Activated CD4-positive, alpha-beta T cell treated with anti-CD3 and anti-CD28 coated beads for 1 hour (primary cell): Measurements from ENCODE around the gene SLC9A3.
"Not testable (repeated sequence)": the region's sequence is repeated elsewhere in the genome, so short reads cannot be mapped to it uniquely, and the experiment has no call there.

ENCODE experiments used
- DNase-seq: peaks from one replicate; pipeline ENCODE4 v3.0.0-alpha.2; 2020

Gene SLC9A3

GRCh38 chr5:523441-524222 is 617 bp downstream of the SLC9A3 start:
- no peak for DNase-seq

- no peak for DNase-seq
These were observed 1.3 kb downstream of the SLC9A3 start for GRCh38 chr5:522899-523440.

DNA sequence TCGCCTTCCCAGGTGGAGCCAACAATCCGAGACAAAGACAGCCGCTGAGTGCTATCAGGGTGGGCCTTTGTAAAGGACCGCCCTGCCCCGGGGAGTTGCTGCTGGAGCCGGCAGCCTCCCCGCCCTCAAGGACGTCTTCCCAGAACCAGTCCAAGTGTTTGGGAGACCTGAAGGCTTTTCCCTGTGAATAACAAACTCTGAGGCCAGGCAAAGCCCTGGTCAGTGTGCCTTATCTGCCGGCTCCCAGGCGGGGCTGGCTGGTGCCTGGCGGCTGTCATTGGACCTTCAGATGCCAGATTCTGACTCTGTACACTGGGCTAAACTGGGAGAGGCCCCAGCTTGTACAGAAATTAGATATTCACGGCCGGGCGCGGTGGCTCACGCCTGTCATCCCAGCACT is 2.1 kb downstream of the SLC9A3 start:
- DNase-seq: no peak

GRCh38 chr5:521680-522079 is 2.6 kb downstream of the SLC9A3 start:
- DNase-seq: no peak

- no peak for DNase-seq
These were observed 3.4 kb downstream of the SLC9A3 start for GRCh38 chr5:520850-521226.

DNA sequence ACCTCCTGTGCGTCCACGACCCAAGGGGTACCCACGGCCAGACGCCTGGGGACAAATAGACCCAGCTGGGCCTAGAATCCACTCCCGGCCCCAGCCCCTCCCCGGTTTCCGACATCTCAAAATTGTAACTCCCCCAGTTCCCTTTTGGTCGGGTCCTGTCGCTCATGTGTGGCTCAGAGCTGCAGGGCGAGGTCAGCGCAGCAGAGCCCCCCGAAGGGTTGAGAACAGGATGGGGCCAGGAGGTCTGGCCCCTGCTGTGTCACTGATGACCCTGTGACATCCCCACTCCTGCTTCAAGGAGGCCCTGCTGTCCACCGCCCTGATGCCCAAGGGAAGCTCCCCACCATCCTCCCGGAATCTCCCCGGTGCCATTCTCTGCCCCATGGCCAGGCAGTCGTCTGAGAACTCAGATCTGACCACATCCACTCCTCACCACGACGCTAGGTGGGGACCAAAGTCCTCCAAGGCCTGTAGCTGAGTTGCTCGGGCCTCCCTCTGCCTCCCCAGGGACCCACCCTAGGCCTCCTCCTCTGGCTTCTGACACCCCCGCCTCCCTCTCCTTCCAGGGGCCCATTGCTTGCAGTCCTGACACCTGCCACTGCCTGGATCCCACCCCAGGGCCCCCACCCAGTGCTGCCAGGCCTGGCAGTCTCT is 3.9 kb downstream of the SLC9A3 start:
- DNase-seq: no peak

GRCh38 chr5:518721-519120 is 5.5 kb downstream of the SLC9A3 start:
- DNase-seq: no peak

GRCh38 chr5:517535-518100 is 6.6 kb downstream of the SLC9A3 start:
- DNase-seq: no peak

GRCh38 chr5:516980-517379 is 7.3 kb downstream of the SLC9A3 start:
- DNase-seq: no peak

DNA sequence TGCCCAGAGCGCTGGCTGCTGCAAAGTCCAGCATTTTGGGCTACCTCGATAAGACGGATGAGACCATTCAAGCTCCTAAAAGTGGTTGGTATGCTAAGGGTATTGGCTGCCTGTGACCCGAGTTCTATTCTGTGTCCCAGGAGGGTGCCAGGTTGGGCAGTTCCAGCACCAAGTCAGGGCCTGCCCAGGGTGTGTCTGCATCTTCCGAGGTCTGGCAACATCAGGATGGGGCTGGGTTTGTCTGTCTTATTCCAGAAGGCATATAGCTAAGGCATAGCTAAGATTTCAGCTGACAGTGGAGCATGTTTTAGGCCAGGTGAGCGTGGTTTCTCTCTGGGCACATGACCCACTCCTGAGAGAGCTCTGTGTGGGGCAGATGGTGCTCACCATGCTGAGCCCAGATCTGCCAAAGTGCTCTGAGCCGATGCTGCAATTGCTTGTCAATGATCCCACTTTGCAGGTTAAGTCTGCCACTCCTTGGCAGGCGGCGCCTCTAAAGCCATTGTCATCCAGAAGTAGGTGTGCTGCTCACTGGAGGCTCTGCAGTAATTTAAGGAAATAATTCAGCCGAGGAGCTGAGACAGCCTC is 7.8 kb downstream of the SLC9A3 start:
- no peak for DNase-seq

GRCh38 chr5:515273-515836 is 8.9 kb downstream of the SLC9A3 start:
- DNase-seq: no peak

GRCh38 chr5:514673-515072 is 9.6 kb downstream of the SLC9A3 start:
- no peak for DNase-seq

- no peak for DNase-seq
These were observed 10.2 kb downstream of the SLC9A3 start for GRCh38 chr5:514101-514485.

GRCh38 chr5:513216-514100 is 10.8 kb downstream of the SLC9A3 start:
- no peak for DNase-seq

- no peak for DNase-seq
These were observed 12.8 kb downstream of the SLC9A3 start for GRCh38 chr5:511476-511875.

DNA sequence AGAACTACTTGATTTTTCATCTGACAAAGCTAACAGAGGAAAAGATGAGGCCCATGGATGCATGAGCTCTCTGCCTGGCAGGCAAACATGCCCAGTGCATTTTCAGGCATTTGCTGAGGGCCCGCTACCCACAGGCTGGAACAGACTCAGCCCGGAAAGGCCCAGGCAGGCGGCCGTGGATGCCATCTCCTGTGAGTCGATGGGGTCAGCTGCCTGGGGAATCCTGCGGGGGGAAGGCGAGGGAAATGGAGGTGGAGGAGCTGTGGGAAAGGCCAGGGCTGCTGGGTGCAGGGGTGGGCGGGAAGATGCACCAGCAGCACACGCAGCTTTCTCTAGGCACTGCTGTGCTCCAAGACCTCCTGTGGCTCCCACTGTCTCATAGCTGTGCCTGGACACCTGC is 13.7 kb downstream of the SLC9A3 start:
- no peak for DNase-seq

DNA sequence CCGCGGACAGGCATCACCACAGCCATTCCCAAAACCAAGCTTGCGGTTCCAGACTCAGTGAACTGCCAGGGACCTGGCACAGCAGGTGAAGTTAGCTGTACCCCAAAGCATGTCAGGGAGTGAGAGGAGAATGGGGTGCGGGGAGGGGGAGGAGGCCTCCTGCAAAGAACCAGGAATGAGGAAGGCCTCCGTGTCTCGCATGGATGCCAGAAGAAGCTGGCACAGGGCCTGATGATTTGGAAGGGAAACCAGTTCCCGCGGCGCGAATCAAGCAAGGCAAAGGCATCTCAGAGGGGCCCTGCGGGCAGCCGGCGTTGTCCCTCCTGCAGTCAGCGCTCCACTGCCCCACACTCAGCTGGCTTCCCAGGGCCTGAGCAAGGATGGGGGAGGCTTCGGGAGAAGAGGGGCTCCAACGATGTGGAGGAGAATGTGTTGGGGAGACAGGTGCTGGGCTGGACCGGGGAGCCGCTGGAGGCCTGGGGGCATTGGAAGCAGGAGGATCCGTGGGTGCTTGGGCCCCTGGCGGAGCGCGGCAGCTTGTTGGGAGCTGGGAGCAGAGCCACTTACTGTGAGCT is 14.6 kb downstream of the SLC9A3 start:
- DNase-seq: no peak

DNA sequence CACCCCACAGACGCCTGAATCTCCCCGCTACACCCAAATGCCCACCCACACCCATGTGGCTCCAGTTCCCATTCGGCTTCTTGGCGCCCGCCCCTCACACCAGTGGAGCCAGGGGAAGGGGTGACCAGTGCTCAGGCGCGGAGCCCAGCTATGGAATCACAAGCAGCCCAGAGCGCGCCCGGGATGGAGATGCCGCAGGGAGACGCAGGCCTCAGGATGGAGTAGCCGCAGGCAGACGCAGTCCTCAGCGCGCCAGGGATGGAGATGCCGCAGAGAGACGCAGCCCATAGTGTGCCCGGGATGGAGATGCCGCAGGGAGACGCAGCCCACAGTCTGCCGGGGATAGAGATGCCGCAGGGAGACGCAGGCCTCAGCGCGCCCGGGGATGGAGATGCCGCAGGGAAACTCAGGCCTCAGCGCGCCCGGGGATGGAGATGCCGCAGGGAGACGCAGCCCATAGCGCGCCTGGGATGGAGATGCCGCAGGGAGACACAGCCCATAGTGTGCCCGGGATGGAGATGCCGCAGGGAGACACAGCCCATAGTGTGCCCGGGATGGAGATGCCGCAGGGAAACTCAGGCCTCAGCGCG is 16.2 kb downstream of the SLC9A3 start:
- not testable (repeated sequence) for DNase-seq

DNA sequence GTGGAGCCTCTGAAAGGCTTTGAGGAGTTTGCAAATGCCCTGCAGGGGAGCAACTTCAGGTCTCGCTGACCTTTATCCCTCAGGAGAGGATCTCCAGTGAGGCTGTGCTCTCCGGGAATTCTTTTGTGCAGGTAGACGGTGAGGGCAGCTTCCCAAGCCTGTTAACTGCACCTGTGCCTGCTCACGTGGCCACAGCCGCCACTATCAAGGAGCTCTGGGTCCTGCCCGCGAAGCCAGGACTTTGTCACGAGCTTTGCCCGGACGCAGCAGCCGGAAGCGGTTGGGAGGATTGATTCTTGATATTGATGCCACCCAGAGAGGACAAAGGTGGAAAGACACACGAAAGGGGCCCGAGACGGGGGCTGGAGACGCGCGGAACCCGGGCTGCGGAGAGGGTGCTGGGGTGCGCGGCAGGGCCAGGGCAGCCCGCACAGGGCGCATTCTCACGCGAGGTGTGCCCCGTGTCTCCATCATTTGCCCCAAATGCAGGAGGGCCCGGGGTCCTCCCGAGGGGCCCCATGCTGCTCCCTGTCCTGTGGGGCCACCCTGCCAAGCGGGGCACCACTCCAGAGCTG is 18.2 kb downstream of the SLC9A3 start:
- no peak for DNase-seq

- no peak for DNase-seq
These were observed 19.7 kb downstream of the SLC9A3 start for GRCh38 chr5:504326-505154.
